DMS114 treated with DMSO at 0.1 percent for 48 hours (cell line): ENCODE data around the gene CYB561D1.

ENCODE experiments used
- DNase-seq: peaks from one replicate; lab custom pipeline; 2025; ENCODE audit not compliant: unreplicated experiment; lab: John Stamatoyannopoulos, UW

CYB561D1 gene

DNA sequence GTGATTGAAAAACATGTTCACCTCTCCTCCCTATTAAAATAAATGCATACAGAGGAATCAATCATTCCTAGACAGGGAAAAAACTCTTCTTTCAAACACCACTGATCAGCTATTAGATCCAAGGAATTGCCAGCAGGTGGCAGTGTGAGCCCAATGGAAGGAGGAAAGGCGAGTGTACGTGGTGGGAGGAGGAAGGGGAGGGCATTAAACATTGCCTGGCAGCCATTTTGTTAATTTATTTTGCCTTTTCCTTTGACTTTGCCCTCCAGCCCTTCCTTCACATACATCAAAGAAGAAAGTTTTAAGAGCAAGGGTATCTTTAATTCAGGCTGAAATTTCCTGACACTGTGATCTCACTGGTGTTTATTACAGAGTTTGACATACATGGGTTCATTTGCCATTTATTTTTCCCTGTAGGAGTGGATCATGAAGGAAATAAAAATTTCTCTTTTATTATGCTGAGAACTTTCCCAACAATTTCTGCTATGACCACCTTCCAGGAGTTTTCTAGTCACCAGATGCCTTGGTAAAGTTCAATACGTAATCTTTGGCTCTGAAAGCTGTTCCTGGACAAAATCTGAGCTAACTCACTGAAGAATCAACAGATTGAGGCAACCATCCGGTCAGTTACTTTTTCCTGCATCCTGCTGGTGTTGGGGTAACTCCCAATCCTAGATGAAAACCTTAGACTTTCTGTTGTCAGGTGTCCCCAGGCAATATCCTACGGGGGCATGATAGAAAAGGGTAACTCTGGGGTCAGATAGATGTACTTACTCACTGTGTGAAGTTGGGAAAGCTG lies 52.6 kb downstream of the CYB561D1 start:
- DNase-seq = peak; percentile 94

DNA sequence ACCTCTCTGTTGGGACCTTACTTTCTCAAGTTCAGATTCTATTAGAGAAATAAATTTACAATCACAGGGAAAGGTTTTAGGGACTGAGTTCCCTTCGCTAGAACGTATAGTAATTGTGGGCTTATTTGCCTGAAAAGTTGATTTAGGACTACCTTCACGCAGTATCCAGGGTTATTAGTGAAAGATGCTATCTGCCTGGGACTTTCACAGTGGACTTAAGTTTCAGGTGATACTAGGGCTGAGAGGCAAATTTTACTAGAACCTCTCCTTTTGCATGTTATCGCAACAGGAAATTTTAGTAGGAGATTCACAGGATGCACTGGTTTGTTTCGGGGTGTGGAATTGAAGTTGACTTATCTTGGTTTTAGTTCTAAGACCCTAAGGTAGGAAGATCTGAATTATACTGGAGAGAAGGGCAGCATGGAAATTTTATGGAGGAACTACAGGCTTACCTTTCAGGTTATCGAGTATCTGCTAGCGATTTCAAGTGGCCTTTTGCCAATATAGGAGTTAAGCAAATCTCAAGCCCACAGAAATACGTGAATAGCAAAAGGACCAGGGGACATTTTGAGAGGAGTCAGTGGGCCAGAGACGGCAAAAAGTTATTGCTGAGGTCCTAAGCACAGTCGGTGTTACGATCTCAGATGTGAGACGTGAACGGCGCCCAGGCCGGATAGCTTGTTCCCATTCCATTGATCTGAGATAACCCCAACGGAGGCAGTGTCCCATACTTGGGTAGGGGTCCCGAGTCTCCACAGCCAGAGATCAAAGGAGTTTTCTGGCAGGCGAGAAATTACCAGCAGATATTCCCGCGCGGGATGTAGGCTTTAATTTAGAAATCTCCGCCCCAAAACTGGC lies 53.8 kb downstream of the CYB561D1 start:
- peak; percentile 32 for DNase-seq

GRCh38 chr1:109548321-109549267 lies 54.7 kb downstream of the CYB561D1 start, which contains the start of gene GNAI3:
Gene GNAI3, plus strand, starts transcription at chr1:109548615. Its CDS starts 106 bp downstream, at chr1:109548721.
- peak; percentile 96 for DNase-seq
